ENCODE data around the gene TMEM266.

The TMEM266 gene

GRCh38 chr15:76180321-76180720 lies 120.5 kb downstream of the TMEM266 start:
- no peak for DNase-seq (ENCODE audit: low spot score)
- Histone ChIP-seq H3K27ac (no peak overlapping the region), H3K4me3 (no peak overlapping the region)
- no peak for TF ChIP-seq CTCF (IDR thresholded peaks at IDR 0.05)

GRCh38 chr15:76181705-76182107 lies 121.9 kb downstream of the TMEM266 start:
- Histone ChIP-seq H3K4me3 (no peak overlapping the region), H3K27ac (no peak overlapping the region)
- DNase-seq (ENCODE audit: low spot score): no peak
- no peak for TF ChIP-seq CTCF (IDR thresholded peaks at IDR 0.05)

GRCh38 chr15:76183930-76184649 lies 124.3 kb downstream of the TMEM266 start:
- H3K27ac ChIP-seq: no peak overlapping the region
- no peak for TF ChIP-seq CTCF (IDR thresholded peaks at IDR 0.05)
- no peak for DNase-seq (ENCODE audit: low spot score)
- no peak overlapping the region for H3K4me3 ChIP-seq

- no peak for TF ChIP-seq CTCF (IDR thresholded peaks at IDR 0.05)
- H3K4me3 ChIP-seq: no peak overlapping the region
- DNase-seq (ENCODE audit: low spot score): no peak
- H3K27ac ChIP-seq: no peak overlapping the region
Observed at GRCh38 chr15:76184650-76185035, 124.9 kb downstream of the TMEM266 start.

- Histone ChIP-seq H3K4me3 (no peak overlapping the region), H3K27ac (no peak overlapping the region)
- no peak for TF ChIP-seq CTCF (IDR thresholded peaks at IDR 0.05)
- DNase-seq (ENCODE audit: low spot score): no peak
Observed at GRCh38 chr15:76185716-76186115, 125.9 kb downstream of the TMEM266 start.

GRCh38 chr15:76187163-76187562 lies 127.4 kb downstream of the TMEM266 start:
- Histone ChIP-seq H3K27ac (no peak overlapping the region), H3K4me3 (no peak overlapping the region)
- no peak for DNase-seq (ENCODE audit: low spot score)
- no peak for TF ChIP-seq CTCF (IDR thresholded peaks at IDR 0.05)

- DNase-seq (ENCODE audit: low spot score): no peak
- TF ChIP-seq CTCF (IDR thresholded peaks at IDR 0.05): no peak
- Histone ChIP-seq H3K4me3 (no peak overlapping the region), H3K27ac (no peak overlapping the region)
Observed at GRCh38 chr15:76189106-76189505, 129.3 kb downstream of the TMEM266 start.
